ENCODE data around the gene PTCD3.

- TF ChIP-seq, protein P1, sequence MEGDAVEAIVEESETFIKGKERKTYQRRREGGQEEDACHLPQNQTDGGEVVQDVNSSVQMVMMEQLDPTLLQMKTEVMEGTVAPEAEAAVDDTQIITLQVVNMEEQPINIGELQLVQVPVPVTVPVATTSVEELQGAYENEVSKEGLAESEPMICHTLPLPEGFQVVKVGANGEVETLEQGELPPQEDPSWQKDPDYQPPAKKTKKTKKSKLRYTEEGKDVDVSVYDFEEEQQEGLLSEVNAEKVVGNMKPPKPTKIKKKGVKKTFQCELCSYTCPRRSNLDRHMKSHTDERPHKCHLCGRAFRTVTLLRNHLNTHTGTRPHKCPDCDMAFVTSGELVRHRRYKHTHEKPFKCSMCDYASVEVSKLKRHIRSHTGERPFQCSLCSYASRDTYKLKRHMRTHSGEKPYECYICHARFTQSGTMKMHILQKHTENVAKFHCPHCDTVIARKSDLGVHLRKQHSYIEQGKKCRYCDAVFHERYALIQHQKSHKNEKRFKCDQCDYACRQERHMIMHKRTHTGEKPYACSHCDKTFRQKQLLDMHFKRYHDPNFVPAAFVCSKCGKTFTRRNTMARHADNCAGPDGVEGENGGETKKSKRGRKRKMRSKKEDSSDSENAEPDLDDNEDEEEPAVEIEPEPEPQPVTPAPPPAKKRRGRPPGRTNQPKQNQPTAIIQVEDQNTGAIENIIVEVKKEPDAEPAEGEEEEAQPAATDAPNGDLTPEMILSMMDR (IDR thresholded peaks at IDR 0.05): no peak
- no peak for TF ChIP-seq POLR2A (IDR thresholded peaks at IDR 0.05)
Measured at GRCh38 chr2:86135653-86136052, 29.6 kb downstream of the PTCD3 start.

All from Peyer's patch (tissue), 4 donors.